ENCODE measurements around the gene NFE2.
"Not testable (repeated sequence)": the region's sequence is repeated elsewhere in the genome, so short reads cannot be mapped to it uniquely, and the experiment has no call there.

The NFE2 gene

DNA sequence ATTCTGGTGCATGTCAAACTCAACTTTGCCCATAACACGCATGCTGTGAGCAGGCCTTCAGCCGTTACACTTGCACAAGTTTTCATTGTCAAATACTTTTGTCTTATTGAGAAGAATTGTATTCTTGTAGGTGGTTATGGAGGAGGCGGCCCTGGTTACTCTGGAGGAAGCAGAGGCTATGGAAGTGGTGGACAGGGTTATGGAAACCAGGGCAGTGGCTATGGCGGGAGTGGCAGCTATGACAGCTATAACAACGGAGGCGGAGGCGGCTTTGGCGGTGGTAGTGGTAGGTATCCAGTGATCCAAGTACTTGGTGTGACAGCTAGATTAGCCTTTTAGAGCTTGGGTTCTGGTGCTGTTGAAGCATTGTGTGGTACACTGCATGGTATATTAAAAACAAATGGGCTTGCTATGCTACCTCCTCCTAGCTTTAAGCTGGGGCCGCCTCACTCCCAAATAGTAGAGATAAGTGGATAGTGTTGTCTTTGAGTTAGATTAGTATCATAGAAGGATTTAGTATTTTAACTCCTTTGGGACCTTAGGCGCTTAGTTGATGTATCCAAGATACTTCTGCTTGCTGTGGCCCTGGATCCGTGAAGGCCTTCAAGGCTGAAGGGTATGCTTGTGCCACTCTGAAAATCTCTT lies 17.7 kb downstream of the NFE2 start:
- no peak for DNase-seq (ENCODE audit: low read depth)

DNA sequence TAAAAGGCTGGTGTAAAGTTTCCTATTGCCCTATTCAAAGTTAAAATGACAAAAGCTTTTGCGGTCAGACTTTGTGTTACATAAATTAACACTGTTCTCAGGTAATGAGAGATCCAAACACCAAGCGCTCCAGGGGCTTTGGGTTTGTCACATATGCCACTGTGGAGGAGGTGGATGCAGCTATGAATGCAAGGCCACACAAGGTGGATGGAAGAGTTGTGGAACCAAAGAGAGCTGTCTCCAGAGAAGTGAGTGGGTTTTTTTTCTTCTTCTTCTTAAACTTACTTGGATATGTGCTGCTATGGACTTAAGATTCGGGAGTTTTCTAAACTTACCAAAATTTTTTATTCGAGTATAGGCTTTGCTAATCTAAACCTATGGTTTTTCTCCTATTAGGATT lies 19.1 kb downstream of the NFE2 start:
- DNase-seq (ENCODE audit: low read depth), result not testable (repeated sequence)

DNA sequence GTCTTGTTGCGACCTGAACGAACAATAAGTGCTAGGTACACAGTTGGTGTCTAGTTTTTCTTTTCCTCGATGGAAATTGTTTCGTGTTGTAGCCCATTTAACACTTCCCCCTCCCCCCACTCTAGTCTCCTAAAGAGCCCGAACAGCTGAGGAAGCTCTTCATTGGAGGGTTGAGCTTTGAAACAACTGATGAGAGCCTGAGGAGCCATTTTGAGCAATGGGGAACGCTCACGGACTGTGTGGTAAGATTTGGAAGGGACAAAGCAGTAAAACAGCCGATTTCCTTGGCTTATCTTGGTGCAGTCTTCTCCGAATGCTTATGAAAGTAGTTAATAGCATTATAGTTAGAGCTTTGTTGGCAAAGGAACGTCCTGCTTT lies 19.6 kb downstream of the NFE2 start:
- DNase-seq (ENCODE audit: low read depth), result not testable (repeated sequence)

DNA sequence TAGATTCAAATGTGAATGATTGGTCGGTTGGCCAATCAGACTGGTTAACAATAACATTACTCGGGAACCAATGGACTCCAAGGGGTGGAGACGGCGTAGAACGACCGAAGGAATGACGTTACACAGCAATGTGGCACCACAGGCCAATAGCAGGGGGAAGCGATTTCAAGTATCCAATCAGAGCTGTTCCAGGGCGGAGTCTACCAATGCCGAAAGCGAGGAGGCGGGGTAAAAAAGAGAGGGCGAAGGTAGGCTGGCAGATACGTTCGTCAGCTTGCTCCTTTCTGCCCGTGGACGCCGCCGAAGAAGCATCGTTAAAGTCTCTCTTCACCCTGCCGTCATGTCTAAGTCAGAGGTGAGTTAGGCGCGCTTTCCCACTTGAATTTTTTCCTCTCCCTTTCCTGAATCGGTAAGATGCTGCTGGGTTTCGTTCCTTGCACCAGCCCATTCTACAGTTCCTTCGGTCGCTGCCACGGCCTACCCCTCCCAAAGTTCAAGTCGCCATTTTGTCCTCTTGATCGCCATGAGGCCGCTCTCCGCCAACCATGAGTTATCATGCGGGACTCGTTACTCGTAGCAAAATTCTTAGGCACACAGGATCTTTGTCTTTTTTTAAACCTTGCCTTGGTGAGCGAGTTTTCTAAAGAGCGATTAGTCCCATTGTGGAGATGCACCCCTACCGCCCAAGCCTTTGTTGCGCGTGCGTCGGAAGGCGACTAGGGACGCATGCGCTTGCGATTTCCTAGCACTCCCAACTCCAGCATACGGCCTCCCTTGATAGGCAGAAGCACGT lies 20.2 kb downstream of the NFE2 start, which contains the start of gene HNRNPA1:
HNRNPA1 (plus strand) TSS at position 259 of the 793 bp plus-strand sequence; CDS start at position 341, 82 bp downstream.
- DNase-seq (ENCODE audit: low read depth), result peak; percentile 87

DNA sequence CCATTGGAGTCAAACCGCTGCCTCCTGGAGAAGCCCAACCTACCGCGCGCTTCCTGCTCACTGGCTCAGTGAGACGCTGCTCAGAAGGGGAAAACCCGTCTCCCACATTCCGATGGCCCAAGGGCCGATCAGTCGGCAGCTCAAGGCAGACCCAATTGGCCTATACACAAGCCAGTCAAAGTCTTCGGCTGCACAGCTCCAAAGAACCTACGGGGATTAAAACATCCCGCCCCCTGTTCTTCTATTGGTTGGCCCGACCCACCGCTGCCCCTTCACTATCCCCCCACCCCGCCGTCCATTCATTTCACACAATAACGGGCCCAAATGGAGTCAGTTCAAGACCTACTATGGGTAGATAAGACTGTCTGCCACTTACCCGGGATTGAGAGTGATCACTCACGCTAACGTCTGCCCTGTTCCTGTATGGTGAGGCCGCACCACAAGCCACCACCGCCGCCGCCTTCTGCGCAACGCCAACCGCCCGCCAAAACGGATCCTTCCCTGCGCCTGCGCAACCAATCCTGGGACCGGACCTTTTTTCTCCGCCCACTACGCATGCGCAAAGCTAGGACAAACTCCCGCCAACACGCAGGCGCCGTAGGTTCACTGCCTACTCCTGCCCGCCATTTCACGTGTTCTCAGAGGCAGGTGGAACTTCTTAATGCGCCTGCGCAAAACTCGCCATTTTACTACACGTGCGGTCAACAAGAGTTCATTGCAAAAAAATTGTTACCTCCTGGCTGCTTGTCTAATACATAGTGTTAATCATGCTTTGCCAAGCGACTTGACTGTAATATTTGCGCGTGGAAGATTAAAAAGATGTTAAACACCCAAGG lies 21.0 kb downstream of the NFE2 start, which contains the start of gene CBX5:
CBX5 (minus strand) TSS at position 491 of the 836 bp plus-strand sequence. CDS start 22,472 bp downstream, outside the sequence.
- peak; percentile 99 for DNase-seq (ENCODE audit: low read depth)

DNA sequence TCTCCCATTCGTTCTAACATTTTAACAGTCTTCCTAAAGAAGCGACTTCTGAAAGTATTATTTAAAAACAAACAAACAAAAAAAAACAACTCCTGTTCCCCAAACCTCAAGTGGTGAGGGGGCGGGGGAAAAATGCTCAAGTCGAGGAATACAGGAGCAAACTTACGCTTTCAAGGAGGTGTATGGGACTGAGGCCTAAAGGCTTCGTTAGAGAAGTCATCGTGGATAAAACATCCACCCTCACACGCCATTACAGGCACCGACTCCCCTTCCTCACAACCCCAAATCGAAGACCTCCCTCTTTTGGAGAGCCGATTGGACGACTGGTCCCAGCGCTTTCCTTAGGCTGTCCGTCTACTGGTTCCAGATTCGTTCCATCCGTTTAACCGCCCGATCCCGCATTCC lies 21.6 kb downstream of the NFE2 start:
- no peak for DNase-seq (ENCODE audit: low read depth)

DNA sequence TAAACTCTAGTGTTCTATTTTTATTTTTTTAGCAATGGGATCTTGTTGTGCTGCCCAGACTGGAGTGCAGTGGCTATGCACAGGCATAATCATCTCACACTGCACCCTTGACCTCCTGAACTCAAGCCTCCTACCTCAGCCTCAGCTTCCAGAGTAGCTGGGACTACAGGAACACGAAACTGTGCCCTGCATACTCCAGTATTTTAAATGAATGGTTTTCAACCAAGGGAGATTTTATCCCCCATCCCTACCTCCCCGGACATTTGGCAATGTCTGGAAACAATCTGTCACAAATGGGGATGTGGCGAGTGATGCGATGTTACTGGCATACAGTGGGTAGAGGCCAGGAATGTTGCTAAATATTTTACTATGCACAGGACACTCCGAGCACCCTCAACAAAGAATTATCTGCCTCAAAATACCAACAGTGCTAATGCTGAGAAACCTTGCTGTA lies 23.0 kb downstream of the NFE2 start:
- DNase-seq (ENCODE audit: low read depth), result no peak

DNA sequence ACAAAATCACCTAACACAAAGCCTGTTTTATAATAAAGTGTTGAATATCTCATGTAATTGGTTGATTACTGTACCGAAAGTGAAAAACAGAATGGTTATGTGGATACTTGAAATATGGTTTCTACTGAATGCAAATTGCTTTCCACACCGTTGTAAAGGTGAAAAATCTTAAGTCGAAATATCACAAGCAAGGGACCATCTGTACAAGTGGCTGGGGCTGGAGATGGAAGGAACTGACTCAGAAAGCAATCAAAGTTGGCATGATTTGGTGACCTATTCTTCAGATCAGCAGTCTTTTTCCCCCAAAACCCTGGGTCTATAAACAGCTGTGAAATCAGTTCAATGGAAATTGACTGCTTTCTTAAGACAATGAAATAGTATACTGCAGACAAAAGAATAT lies 24.4 kb downstream of the NFE2 start:
- DNase-seq (ENCODE audit: low read depth), result no peak

DNA sequence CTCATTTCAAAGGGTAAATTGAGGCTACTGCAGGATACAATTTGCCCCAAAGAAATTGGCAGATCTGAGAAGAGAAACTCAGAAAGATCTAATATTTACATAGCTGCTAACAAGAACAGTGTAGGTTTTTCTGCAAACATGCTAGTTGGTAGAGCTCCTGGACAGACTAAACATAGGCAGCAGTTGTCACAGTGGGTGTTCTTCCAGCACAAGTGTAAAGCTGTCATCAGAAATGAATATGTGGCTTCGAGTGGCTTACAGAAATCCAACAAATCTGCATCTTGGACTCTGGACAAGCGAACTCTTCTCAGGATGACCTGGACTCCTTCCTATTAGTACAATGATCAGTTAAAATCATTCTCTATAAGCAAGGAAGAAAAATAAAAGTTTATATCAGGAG lies 26.8 kb downstream of the NFE2 start:
- DNase-seq (ENCODE audit: low read depth), result no peak

DNA sequence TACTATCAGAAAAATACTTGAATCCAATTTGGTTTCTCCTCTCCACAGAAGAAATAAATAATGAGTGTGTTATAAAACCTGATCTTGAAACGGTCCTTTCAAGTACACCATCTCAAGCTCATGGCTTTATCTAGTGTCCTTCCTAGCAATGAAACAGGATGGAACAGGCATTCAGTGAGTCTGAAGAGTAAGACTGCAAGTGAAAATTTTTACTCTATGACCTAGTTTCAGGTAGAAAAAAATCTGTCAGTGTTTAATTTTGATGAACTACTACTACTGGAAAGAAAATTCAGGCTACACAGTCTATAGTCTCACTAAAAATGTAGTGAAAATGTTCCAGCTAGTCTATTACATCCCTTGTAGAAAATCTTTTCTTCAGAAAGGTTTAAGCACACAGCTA lies 28.6 kb downstream of the NFE2 start:
- no peak for DNase-seq (ENCODE audit: low read depth)

DNA sequence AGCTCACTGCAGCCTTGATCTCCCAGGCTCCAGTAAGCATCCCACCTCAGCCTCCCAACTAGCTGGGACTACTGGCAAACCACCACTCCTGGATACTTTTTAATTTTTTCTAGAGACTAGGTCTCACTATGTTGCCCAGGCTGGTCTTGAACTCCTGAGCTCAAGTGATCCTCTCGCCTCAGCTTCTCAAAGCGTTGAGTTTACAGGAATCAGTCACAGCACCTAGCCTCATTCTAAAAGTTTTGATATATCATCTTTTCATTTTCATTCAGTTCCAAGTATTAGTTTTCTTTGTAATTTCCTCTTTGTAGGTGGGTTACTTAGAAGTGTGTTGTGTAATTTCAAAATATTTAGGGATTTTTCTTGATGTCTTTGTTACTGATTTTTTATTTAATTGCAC lies 30.5 kb downstream of the NFE2 start:
- DNase-seq (ENCODE audit: low read depth), result no peak

DNA sequence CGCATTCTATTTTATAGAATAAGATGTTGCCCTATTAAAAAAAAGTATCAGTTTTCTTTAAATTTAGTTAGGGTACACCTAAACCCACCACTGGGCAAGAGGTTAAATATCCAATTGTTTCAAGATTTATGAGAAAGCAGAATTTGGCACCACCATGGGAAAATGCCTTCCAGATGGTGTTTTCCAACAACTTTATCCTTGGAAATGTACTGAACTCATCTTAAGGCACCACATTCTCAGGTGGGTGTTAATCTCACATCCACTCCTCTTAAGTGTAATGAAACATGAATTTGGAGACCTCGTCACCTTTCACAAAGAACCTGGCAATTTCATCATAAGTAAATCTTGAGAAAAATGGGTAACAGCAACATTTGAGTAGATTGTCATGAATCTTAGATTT lies 34.0 kb downstream of the NFE2 start:
- DNase-seq (ENCODE audit: low read depth), result no peak

DNA sequence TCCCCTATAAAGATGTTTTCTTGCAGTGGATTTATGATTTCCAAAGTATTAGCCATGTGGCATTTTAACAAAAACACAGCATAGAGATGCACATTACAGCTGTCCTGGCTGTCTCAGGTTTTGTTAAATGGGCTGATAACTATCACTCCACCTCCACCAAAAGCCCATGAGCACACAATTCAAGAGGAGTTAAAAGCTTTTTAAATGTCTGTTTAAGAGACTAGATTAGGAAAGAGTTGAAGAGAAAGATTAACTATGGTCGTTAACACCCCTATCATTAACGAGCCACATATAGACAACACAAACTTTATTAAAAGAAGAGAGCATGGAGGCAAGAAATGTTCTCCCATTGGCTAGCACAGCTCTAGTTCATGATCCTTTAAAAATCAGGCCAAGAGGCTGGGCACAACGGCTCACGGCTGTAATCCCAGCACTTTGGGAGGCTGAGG lies 35.4 kb downstream of the NFE2 start:
- DNase-seq (ENCODE audit: low read depth), result no peak

DNA sequence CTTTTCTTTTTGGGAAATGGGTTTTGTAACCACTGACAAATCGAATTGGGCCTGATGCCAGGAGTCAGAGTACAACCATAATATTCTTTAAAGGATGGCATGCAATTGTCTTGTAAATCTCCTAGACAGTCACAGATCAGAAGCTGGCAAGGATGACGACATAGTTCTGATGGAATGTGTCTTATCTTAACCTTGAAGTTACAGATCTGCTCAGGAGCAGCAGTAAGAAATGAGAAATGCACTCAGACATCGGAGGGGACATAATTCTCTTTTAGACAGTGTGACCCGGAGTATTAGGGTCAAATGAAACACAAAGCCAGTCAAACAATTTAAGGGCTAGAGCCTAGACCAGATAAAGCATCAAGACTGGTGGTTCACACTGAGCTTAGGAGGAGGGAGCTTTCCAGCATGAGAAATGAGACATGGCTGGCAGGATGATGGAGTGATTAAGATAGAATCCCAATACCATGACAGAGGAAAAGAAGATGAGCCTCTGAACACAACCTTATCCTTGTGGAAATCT lies 38.4 kb downstream of the NFE2 start:
- no peak for DNase-seq (ENCODE audit: low read depth)

DNA sequence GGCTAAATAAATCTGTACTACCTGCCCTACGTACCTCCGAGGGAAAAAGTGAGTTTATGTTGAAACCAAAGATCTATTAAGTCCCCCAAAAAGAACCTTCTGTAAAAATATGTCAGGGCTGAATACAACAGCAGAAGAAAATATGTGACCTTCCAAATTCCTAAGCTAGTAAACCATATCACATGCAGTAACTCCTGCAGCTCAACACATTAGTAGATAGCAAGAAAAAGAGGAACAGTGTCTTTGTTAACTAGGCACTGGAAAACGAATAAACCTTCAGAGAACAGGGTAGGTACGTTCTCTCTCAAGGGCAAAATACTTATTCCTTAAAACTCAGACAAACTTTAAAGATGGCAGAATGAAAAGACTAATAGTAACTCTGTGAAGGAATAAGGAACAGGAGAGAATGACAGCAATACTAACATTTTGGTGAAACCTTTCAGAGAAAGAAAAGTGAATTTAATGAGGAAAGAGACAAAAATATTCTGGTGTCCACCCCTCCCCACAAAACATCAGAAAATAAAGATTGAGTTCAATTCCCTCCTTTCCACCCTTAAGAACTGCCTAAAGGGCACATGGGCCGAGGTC lies 38.9 kb downstream of the NFE2 start:
- DNase-seq (ENCODE audit: low read depth), result no peak

DNA sequence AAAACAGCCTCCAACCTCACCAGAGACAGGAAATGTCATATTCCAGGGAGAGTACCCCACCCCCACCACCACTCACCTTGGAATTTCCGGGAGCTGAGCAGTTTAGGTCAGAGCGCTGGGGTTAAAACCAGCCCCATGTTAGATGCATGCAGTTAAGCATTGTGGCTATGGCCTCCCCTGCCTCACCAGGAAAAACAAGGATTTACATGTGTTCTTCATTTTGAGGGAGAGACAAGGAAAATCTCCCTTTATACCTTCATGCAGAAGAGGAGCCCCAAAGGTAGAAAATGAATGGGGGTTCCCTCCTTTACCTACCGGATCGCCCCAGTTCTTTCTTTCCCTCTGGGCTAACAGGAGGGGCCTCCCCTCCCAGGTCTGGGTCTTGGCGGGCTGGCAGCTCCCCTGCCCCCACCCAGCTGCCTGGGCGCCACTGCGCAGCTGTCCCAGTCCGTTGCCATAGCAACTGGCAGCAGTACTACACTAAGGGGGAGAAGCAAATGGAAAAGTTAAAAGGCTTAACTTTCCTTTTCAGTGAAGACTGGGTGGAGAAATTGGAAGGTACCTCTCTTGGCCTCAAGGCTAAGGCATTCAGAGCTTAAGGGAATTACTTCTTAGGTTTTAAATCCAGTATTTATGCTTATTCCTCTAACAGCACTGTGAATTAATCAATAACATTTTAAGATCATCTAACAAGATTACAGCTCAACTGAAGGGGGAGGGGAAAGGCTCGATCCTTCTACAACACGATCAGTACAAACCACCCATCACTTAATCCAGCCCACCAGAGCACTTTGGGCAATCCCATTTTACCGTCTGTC lies 41.4 kb downstream of the NFE2 start:
- no peak for DNase-seq (ENCODE audit: low read depth)

DNA sequence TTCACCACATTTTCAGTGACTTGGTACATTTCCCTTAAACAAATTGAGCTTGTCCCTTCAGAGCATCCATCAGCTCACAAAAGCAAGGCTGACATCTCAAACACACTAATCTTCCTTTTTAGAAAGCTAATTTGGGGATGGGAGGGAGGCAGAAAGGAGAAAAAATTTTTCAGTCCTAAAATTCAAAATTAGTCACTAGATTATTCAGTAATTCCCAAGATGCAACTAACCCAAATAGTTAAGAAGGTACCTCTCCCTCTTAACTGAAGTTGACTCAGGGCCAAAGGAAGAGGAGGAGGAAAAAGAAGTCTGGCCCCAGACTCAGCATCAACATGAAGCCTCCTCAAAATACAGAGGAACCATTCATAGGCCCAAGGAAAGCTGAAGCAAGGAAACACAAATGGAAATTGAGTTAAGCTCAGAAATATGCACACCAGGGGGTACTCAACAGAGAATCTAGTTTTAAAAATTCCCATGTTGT lies 42.6 kb downstream of the NFE2 start:
- DNase-seq (ENCODE audit: low read depth), result no peak

DNA sequence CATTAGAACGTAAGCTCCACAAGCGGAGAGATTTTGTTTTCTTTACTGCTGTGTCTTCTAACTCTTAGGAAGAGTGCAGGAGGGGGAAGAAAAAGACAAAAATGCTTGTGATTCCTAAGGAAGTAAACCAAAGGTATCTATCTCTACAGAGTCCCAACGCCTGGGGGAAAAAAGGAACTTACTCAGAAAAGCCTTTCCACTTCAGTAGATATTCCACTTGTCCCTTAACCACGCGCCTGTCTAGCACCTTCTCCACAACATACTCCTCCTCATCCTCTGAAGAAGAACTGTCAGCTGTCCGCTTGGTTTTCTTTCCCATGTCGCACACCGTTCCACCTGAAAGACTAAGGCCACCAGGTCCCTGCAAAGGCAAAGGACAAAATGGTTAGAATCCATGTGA lies 43.5 kb downstream of the NFE2 start:
- no peak for DNase-seq (ENCODE audit: low read depth)

DNA sequence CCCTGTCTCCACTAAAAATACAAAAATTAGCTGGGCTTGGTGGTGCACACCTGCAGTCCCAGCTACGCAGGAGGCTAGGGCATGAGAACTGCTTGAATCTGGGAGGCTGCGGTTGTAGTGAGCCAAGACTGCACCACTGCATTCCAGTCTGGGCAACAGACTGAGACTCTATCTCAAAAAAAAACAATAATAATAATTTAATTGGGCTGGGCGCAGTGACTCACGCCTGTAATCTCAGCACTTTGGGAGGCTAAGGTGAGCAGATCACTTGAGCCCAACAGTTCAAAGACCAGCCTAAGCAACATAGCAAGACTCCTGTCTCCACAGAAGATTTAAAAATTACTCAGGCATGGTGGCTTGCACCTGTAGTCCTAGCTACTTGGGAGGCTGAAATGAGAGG lies 47.6 kb downstream of the NFE2 start:
- no peak for DNase-seq (ENCODE audit: low read depth)

DNA sequence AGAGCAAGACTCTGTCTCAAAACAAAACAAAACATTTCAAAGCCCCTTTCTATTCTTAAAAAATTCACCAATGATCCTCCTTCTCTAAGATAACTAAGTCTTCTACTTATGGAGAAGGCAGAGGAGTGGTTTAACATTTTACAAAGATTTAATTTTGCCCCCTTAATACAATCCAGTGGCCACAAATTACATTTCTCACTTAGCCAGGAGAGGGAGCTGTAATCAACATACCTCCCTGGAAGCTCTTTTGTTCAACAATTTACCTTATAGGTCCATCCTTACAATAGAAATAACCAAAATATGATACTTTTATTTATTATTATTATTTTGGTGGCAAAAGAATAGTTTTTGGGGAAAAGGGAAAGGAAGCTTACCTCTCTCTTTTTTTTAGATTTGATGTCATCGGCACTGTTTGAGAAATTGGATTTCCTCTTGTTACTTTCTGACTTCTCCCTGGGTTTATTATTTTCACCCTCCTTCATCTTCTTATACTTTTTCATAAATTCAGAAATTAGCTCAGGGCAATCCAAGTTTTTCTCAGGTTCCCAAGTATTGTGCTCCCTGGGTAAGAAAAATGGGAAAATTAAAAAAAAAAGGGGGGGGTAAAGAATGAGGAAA lies 49.0 kb downstream of the NFE2 start:
- no peak for DNase-seq (ENCODE audit: low read depth)
